A549 (cell line): ENCODE data around the gene TRPM4. TPM values are rescaled to one million over a fixed set of nuclear protein-coding genes. Genes with fewer than 3 reads are reported as not detected.

Source experiments
- ATAC-seq, 2 experiments: fragments of 200-7000 bp in 1 of 2; fragments of >200 bp in 1 of 2; cut with Nextera tagmentation in 1 of 2; cut with Tn5 transposase in 1 of 2; 3 replicates each; pipeline versions ENCODE4 v1.8.0 to v1.9.1; 2018 to 2020; ENCODE audit warnings: mild to moderate bottlenecking in 1 of 2, moderate library complexity in 1 of 2
- CTCF ChIA-PET: fragments of 300-600 bp; sonication (Branson Sonifier 250); formaldehyde crosslinking; extraction: SDS; loops from one replicate; lab custom pipeline; 2021; ENCODE audit warnings: antibody characterized with exemption, inconsistent platforms; lab: Yijun Ruan, JAX
- POLR2A ChIA-PET: fragments of 350-600 bp; formaldehyde crosslinking; extraction: SDS; loops from one replicate; lab custom pipeline; 2021; ENCODE audit warnings: antibody characterized with exemption, inconsistent platforms; lab: Yijun Ruan, JAX
- DNase-seq, 2 experiments: peaks; one replicate each; pipeline versions ENCODE4 v3.0.0 to v3.0.0-alpha.2; 2011 to 2016; ENCODE audit warnings: low read depth in 1 of 2, low spot score in 1 of 2
- FAIRE-seq: peaks from 2 replicates; lab custom pipeline; 2011; peaks lifted over from hg19 to GRCh38; lab: Jason Lieb, UNC
- H3K27ac ChIP-seq, 2 experiments: fragments of >200 bp; sonication (Bioruptor Twin); formaldehyde crosslinking; 3 replicates each; pipeline ENCODE4 v1.5.1; 2016 to 2017
- H3K4me1 ChIP-seq: fragments of >200 bp; sonication (Bioruptor Twin); formaldehyde crosslinking; 3 replicates; pipeline ENCODE4 v1.6.1; 2016
- H3K4me2 ChIP-seq: fragments of >200 bp; sonication (Bioruptor Twin); formaldehyde crosslinking; 3 replicates; pipeline ENCODE4 v1.6.1; 2016
- H3K4me3 ChIP-seq: fragments of >200 bp; sonication (Bioruptor Twin); formaldehyde crosslinking; 3 replicates; pipeline ENCODE4 v1.5.1; 2016
- H3K9me3 ChIP-seq: fragments of >200 bp; sonication (Bioruptor Twin); formaldehyde crosslinking; 3 replicates; pipeline ENCODE4 v1.6.1; 2016
- BHLHE40 ChIP-seq: IDR thresholded peaks from 2 replicates; pipeline ENCODE4 v1.6.1; 2012; ENCODE audit warnings: low read depth, low read length, inconsistent platforms
- CHD4 ChIP-seq: fragments of 200-600 bp; sonication (generic); IDR thresholded peaks from 2 replicates; pipeline ENCODE4 v1.6.1; 2016; ENCODE audit warnings: antibody characterized with exemption, mild to moderate bottlenecking, borderline replicate concordance
- CTCF ChIP-seq: fragments of >200 bp; sonication (Bioruptor Twin); formaldehyde crosslinking; IDR thresholded peaks from 3 replicates; pipeline ENCODE4 v1.5.1; 2016
- E2F6 ChIP-seq: IDR thresholded peaks from 2 replicates; pipeline ENCODE4 v1.6.1; 2012; ENCODE audit warnings: low read depth, borderline replicate concordance
- EHF ChIP-seq: fragments of 250-450 bp; sonication (Bioruptor Pico); IDR thresholded peaks from 2 replicates; pipeline ENCODE4 v1.5.0; 2020; ENCODE audit warnings: mild to moderate bottlenecking
- EHMT2 ChIP-seq: fragments of 200-600 bp; sonication (generic); IDR thresholded peaks from 2 replicates; pipeline ENCODE4 v1.6.1; 2016; ENCODE audit warnings: antibody characterized with exemption, low read depth, mild to moderate bottlenecking, moderate library complexity
- HDAC2 ChIP-seq: fragments of 200-600 bp; sonication (generic); IDR thresholded peaks from 2 replicates; pipeline ENCODE4 v1.6.1; 2016
- HES2 ChIP-seq: fragments of >200 bp; sonication (Bioruptor Twin); formaldehyde crosslinking; IDR thresholded peaks from 2 replicates; pipeline ENCODE4 v1.6.1; 2016
- HMGXB4 ChIP-seq: fragments of 250-450 bp; sonication (Bioruptor Pico); IDR thresholded peaks from 2 replicates; pipeline ENCODE4 v1.5.0; 2021; ENCODE audit warnings: mild to moderate bottlenecking, moderate library complexity, borderline replicate concordance
- HOXA7 ChIP-seq: fragments of 250-450 bp; sonication (Bioruptor Pico); IDR thresholded peaks from 2 replicates; pipeline ENCODE4 v1.5.0; 2020; ENCODE audit warnings: mild to moderate bottlenecking, moderate library complexity
- HOXB13 ChIP-seq: fragments of 250-450 bp; sonication (Bioruptor Pico); IDR thresholded peaks from 2 replicates; pipeline ENCODE4 v1.5.0; 2020; ENCODE audit warnings: low read depth, mild to moderate bottlenecking, moderate library complexity
- KDM1A ChIP-seq: fragments of 200-600 bp; sonication (generic); IDR thresholded peaks from 2 replicates; pipeline ENCODE4 v1.6.1; 2016; ENCODE audit warnings: low read depth, mild to moderate bottlenecking
- MAZ ChIP-seq: fragments of 150-350 bp; IDR thresholded peaks from 2 replicates; pipeline ENCODE4 v1.6.1; 2014; ENCODE audit warnings: antibody characterized with exemption, low read depth, low read length, borderline replicate concordance
- NFE2L2 ChIP-seq: fragments of 150-350 bp; conservative IDR thresholded peaks from 2 replicates; pipeline ENCODE4 v1.6.1; 2014; ENCODE audit warnings: low read length
- NPAS2 ChIP-seq: fragments of 250-450 bp; sonication (Bioruptor Pico); IDR thresholded peaks from 2 replicates; pipeline ENCODE4 v1.8.0; 2022; ENCODE audit warnings: mild to moderate bottlenecking, moderate library complexity, borderline replicate concordance
- NR3C1 ChIP-seq: fragments of >200 bp; sonication (Bioruptor Twin); formaldehyde crosslinking; IDR thresholded peaks from 3 replicates; pipeline ENCODE4 v1.6.1; 2017
- POLR2A ChIP-seq: IDR thresholded peaks from 2 replicates; pipeline ENCODE4 v1.6.1; 2012; ENCODE audit warnings: mild to moderate bottlenecking, low read length
- RARB ChIP-seq: fragments of 250-450 bp; sonication (Bioruptor Pico); IDR thresholded peaks from 2 replicates; pipeline ENCODE4 v1.8.0; 2021; ENCODE audit warnings: mild to moderate bottlenecking, moderate library complexity
- RCOR1 ChIP-seq: fragments of 150-350 bp; IDR thresholded peaks from 2 replicates; pipeline ENCODE4 v1.6.1; 2014; ENCODE audit warnings: antibody characterized with exemption, low read length, low read depth
- SMC3 ChIP-seq: fragments of >200 bp; sonication (Bioruptor Twin); formaldehyde crosslinking; IDR thresholded peaks from 3 replicates; pipeline ENCODE4 v1.6.1; 2018; ENCODE audit warnings: inconsistent platforms
- TFCP2L1 ChIP-seq: fragments of 250-450 bp; sonication (Bioruptor Pico); IDR thresholded peaks from 2 replicates; pipeline ENCODE4 v1.5.0; 2021; ENCODE audit warnings: mild to moderate bottlenecking
- ZNF302 ChIP-seq: fragments of 250-450 bp; sonication (Bioruptor Pico); IDR thresholded peaks from 2 replicates; pipeline ENCODE4 v1.9.0; 2021; ENCODE audit warnings: inconsistent platforms, mild to moderate bottlenecking, moderate library complexity
- WGBS: methylation state at CpG from one replicate; pipeline ENCODE4 v1.1.6; 2017; ENCODE audit errors: missing lambda C conversion rate; 5-methylcytosine and 5-hydroxymethylcytosine counted together
- polyA plus RNA-seq, 4 experiments: library from polyadenylated mRNA; depleted of rRNA in 3 of 4; stranded (reverse); fragments of >200 nt; fragmentation: RNase III in 1 of 4; extraction: RNeasy Plus Mini Kit Qiagen cat#74134 plus additional on column Dnase treatment in 1 of 4; gene quantifications; 2 replicates in 3 of 4; 3 replicates in 1 of 4; pipeline ENCODE4 v1.2.3, GENCODE V29; 2011 to 2017

The TRPM4 gene
- polyA plus RNA-seq, 2 of the 4 experiments (the other 2 are of a cell fraction) = 4.7 to 9.1 TPM

GRCh38 chr19:49212016-49212701 is 54.6 kb downstream of the TRPM4 start:
- no peak overlapping the region for H3K27ac ChIP-seq
- H3K9me3 ChIP-seq = no peaks in the 10 kb centered on the region
- H3K4me3 ChIP-seq = no peak overlapping the region
- no peak overlapping the region for H3K4me2 ChIP-seq
- TF ChIP-seq NR3C1 = no peak
- TF ChIP-seq NFE2L2 = no peak
- TF ChIP-seq CHD4 = no peak
- TF ChIP-seq HOXA7 (CRISPR knock-in tag) = no peak
- TF ChIP-seq HES2 = no peak
- no peak for TF ChIP-seq HDAC2
- no peak for TF ChIP-seq EHMT2
- no peak for TF ChIP-seq NPAS2 (CRISPR knock-in tag)
- TF ChIP-seq TFCP2L1 = no peak
- no peak for TF ChIP-seq CTCF
- no peak for TF ChIP-seq HMGXB4 (CRISPR knock-in tag)
- no peak for TF ChIP-seq RARB (CRISPR knock-in tag)
- TF ChIP-seq SMC3 = no peak
- no peak for TF ChIP-seq EHF (CRISPR knock-in tag)
- TF ChIP-seq E2F6 = no peak
- no peak for TF ChIP-seq BHLHE40
- no peak for ATAC-seq
- 76% methylated on average over 7 of the region's 7 CpGs for WGBS
- ChIA-PET CTCF (interaction anchor here (1.0 to 7.2 kb wide), 9 partner anchors 10 to 212 kb away, joined by 3 to 93 read pairs (median 4); no protein-coding TSS in a partner anchor), POLR2A (no interaction called here)
- FAIRE-seq = peak; percentile 73
- 0 out of 3 replicates have a peak, but pooled peaks cover 3% of the 10 kb centered on the region for H3K4me1 ChIP-seq
- DNase-seq = no peak

GRCh38 chr19:49213791-49214190 is 56.2 kb downstream of the TRPM4 start:
- no peak overlapping the region for H3K4me3 ChIP-seq
- no peak overlapping the region for H3K4me2 ChIP-seq
- H3K4me1 ChIP-seq = no peaks in the 10 kb centered on the region
- POLR2A ChIA-PET = no interaction called here
- no peaks in the 10 kb centered on the region for H3K9me3 ChIP-seq
- H3K27ac ChIP-seq = no peak overlapping the region
- DNase-seq (peak in 1 of 2 experiments; percentile 53), FAIRE-seq (no peak), ATAC-seq (peak in 1 of 2 experiments; percentile 35; a peak in 2 of 6 replicates)
- WGBS = 60% methylated on average over 13 of the region's 13 CpGs
- CTCF ChIA-PET = interaction anchor here (0.9 to 7.2 kb wide), 14 partner anchors 8 to 426 kb away, joined by 3 to 93 read pairs (median 5); no protein-coding TSS in a partner anchor
- TF ChIP-seq CTCF (peak; percentile 14; the same call in 2 of the 3 replicates), KDM1A (no peak), RCOR1 (no peak), MAZ (no peak), POLR2A (no peak), HOXA7 (CRISPR knock-in tag) (no peak), ZNF302 (CRISPR knock-in tag) (no peak), HOXB13 (no peak)
